Activated naive CD4-positive, alpha-beta T cell treated with anti-CD3 and anti-CD28 coated beads, Interleukin-2, amount 50 U/mL, for 72 hours (primary cell): ENCODE measurements around the gene HS3ST5. TPM values are rescaled to one million over a fixed set of nuclear protein-coding genes. Genes with fewer than 3 reads are reported as not detected.
"Not testable (repeated sequence)": the region's sequence is repeated elsewhere in the genome, so short reads cannot be mapped to it uniquely, and the experiment has no call there.

ENCODE experiments used
- ATAC-seq, 2 donors: fragments of 150-1000 bp; cut with Tn5 transposase; 2 replicates each; pipeline ENCODE4 v1.10.0; 2021; ENCODE audit warnings: mild to moderate bottlenecking in 2 of 2, moderate library complexity in 2 of 2
- DNase-seq, 2 donors: peaks; one replicate each; pipeline ENCODE4 v3.0.0; 2021 to 2022; ENCODE audit warnings: low spot score in 2 of 2
- H3K27ac Mint-ChIP-seq, 2 donors: one replicate each; pipeline ENCODE4 v1.8.0; 2022; ENCODE audit warnings: mild to moderate bottlenecking in 2 of 2, mixed read lengths in 2 of 2
- H3K36me3 Mint-ChIP-seq, 2 donors: one replicate each; pipeline ENCODE4 v1.8.0; 2022; ENCODE audit warnings: mixed read lengths in 2 of 2
- H3K9me3 Mint-ChIP-seq, 2 donors: one replicate each; pipeline ENCODE4 v1.8.0; 2022; ENCODE audit warnings: mixed read lengths in 2 of 2
- total RNA-seq, 2 donors: library from RNA; stranded (reverse); gene quantifications; one replicate each; pipeline ENCODE4 v1.2.3, GENCODE V29; 2022

Gene HS3ST5
- total RNA-seq, 2 donors from 2014 or later, result not detected

- no peaks in the 10 kb centered on the region for H3K9me3 Mint-ChIP-seq
- DNase-seq (no peak), ATAC-seq (no peak)
- H3K36me3 Mint-ChIP-seq, result peaks cover 0 to under 1% of the 10 kb centered on the region in 2 donors
- H3K27ac Mint-ChIP-seq, result no peak overlapping the region
These were observed 267.5 kb downstream of the HS3ST5 start for GRCh38 chr6:114075300-114075699.

GRCh38 chr6:114068771-114069170 is 274.1 kb downstream of the HS3ST5 start:
- Mint-ChIP-seq H3K9me3 (no peaks in the 10 kb centered on the region), H3K36me3 (no peaks in the 10 kb centered on the region), H3K27ac (no peak overlapping the region)
- ATAC-seq (no peak), DNase-seq (no peak)

GRCh38 chr6:114068116-114068515 is 274.7 kb downstream of the HS3ST5 start:
- Mint-ChIP-seq H3K9me3 (no peaks in the 10 kb centered on the region), H3K36me3 (no peaks in the 10 kb centered on the region), H3K27ac (no peak overlapping the region)
- ATAC-seq, result no peak
- no peak for DNase-seq

- ATAC-seq, result no peak
- no peak overlapping the region for H3K27ac Mint-ChIP-seq
- H3K9me3 Mint-ChIP-seq, result no peaks in the 10 kb centered on the region
These were observed 278.0 kb downstream of the HS3ST5 start for GRCh38 chr6:114064862-114065261.

GRCh38 chr6:114063956-114064355 is 278.9 kb downstream of the HS3ST5 start:
- Mint-ChIP-seq H3K9me3 (no peaks in the 10 kb centered on the region), H3K36me3 (no peaks in the 10 kb centered on the region), H3K27ac (no peak overlapping the region)
- ATAC-seq (no peak), DNase-seq (no peak)

More at GRCh38 chr6:114064862-114065261, 278.0 kb downstream of the HS3ST5 start:
- H3K36me3 Mint-ChIP-seq, result no peaks in the 10 kb centered on the region
- no peak for DNase-seq

GRCh38 chr6:114062199-114062598 is 280.6 kb downstream of the HS3ST5 start:
- H3K27ac Mint-ChIP-seq, result no peak overlapping the region
- H3K36me3 Mint-ChIP-seq, result no peaks in the 10 kb centered on the region
- ATAC-seq, result no peak
- no peaks in the 10 kb centered on the region for H3K9me3 Mint-ChIP-seq
- no peak for DNase-seq

GRCh38 chr6:114061741-114062140 is 281.1 kb downstream of the HS3ST5 start:
- no peaks in the 10 kb centered on the region for H3K36me3 Mint-ChIP-seq
- ATAC-seq (no peak), DNase-seq (no peak)
- H3K27ac Mint-ChIP-seq, result no peak overlapping the region
- no peaks in the 10 kb centered on the region for H3K9me3 Mint-ChIP-seq

- H3K27ac Mint-ChIP-seq, result no peak overlapping the region
- no peaks in the 10 kb centered on the region for H3K9me3 Mint-ChIP-seq
- DNase-seq (no peak), ATAC-seq (no peak)
- no peaks in the 10 kb centered on the region for H3K36me3 Mint-ChIP-seq
These were observed 281.7 kb downstream of the HS3ST5 start for GRCh38 chr6:114061116-114061515.

- ATAC-seq (no peak), DNase-seq (no peak)
- H3K9me3 Mint-ChIP-seq, result no peaks in the 10 kb centered on the region
- H3K27ac Mint-ChIP-seq, result no peak overlapping the region
- H3K36me3 Mint-ChIP-seq, result no peaks in the 10 kb centered on the region
These were observed 284.4 kb downstream of the HS3ST5 start for GRCh38 chr6:114058435-114058834.

GRCh38 chr6:114055763-114056162 is 287.1 kb downstream of the HS3ST5 start:
- no peaks in the 10 kb centered on the region for H3K36me3 Mint-ChIP-seq
- DNase-seq (no peak), ATAC-seq (no peak)
- no peak overlapping the region for H3K27ac Mint-ChIP-seq
- H3K9me3 Mint-ChIP-seq, result no peaks in the 10 kb centered on the region

GRCh38 chr6:114055349-114055748 is 287.5 kb downstream of the HS3ST5 start:
- Mint-ChIP-seq H3K9me3 (no peaks in the 10 kb centered on the region), H3K27ac (no peak overlapping the region), H3K36me3 (no peaks in the 10 kb centered on the region)
- DNase-seq (no peak), ATAC-seq (no peak)

GRCh38 chr6:114053791-114054190 is 289.0 kb downstream of the HS3ST5 start:
- no peak overlapping the region for H3K27ac Mint-ChIP-seq
- DNase-seq, result no peak
- H3K36me3 Mint-ChIP-seq, result no peaks in the 10 kb centered on the region
- no peaks in the 10 kb centered on the region for H3K9me3 Mint-ChIP-seq
- no peak for ATAC-seq

- Mint-ChIP-seq H3K27ac (no peak overlapping the region), H3K36me3 (no peaks in the 10 kb centered on the region), H3K9me3 (peaks cover 0 to 3% of the 10 kb centered on the region in 2 donors)
- no peak for DNase-seq
- no peak for ATAC-seq
These were observed 290.7 kb downstream of the HS3ST5 start for GRCh38 chr6:114052141-114052540.

- no peak for ATAC-seq
- no peak for DNase-seq
- H3K27ac Mint-ChIP-seq, result no peak overlapping the region
- peaks cover 0 to 3% of the 10 kb centered on the region in 2 donors for H3K9me3 Mint-ChIP-seq
- H3K36me3 Mint-ChIP-seq, result no peaks in the 10 kb centered on the region
These were observed 291.8 kb downstream of the HS3ST5 start for GRCh38 chr6:114051031-114051430.

- no peak overlapping the region for H3K27ac Mint-ChIP-seq
- H3K9me3 Mint-ChIP-seq, result peaks cover 0 to 3% of the 10 kb centered on the region in 2 donors
- DNase-seq (no peak), ATAC-seq (no peak)
- no peaks in the 10 kb centered on the region for H3K36me3 Mint-ChIP-seq
These were observed 293.4 kb downstream of the HS3ST5 start for GRCh38 chr6:114049367-114049966.

GRCh38 chr6:114044566-114044965 is 298.3 kb downstream of the HS3ST5 start:
- not testable (repeated sequence) for H3K36me3 Mint-ChIP-seq, ATAC-seq, H3K9me3 Mint-ChIP-seq, DNase-seq, H3K27ac Mint-ChIP-seq

- Mint-ChIP-seq H3K9me3 (no peaks in the 10 kb centered on the region), H3K27ac (no peak overlapping the region), H3K36me3 (no peaks in the 10 kb centered on the region)
- ATAC-seq, result no peak
- no peak for DNase-seq
These were observed 300.4 kb downstream of the HS3ST5 start for GRCh38 chr6:114042267-114043016.

GRCh38 chr6:114040871-114041270 is 302.0 kb downstream of the HS3ST5 start:
- Mint-ChIP-seq H3K27ac (no peak overlapping the region), H3K9me3 (no peaks in the 10 kb centered on the region), H3K36me3 (no peaks in the 10 kb centered on the region)
- ATAC-seq (no peak), DNase-seq (no peak)
